K562 (cell line): ENCODE results near the gene MACROD2. TPM values are rescaled to one million over a fixed set of nuclear protein-coding genes. Genes with fewer than 3 reads are reported as not detected.

Experiments
- ATAC-seq: fragments of 200-7000 bp; cut with Tn5 transposase; 3 replicates; pipeline ENCODE4 v1.9.1; 2020; ENCODE audit warnings: moderate library complexity
- BruUV-seq: library from RNA; stranded (reverse); fragments of 400-500 nt; replicated peaks from 2 replicates; lab custom pipeline; 2021; lab: Mats Ljungman, UMichigan
- CTCF ChIA-PET: fragments of 300-600 bp; formaldehyde crosslinking; extraction: SDS; loops from one replicate; lab custom pipeline; 2021; ENCODE audit warnings: low intra/inter-chr PET ratio; lab: Yijun Ruan, JAX
- POLR2A ChIA-PET: fragments of 300-600, 350-650 bp; sonication (Branson Sonifier 250); formaldehyde crosslinking; extraction: SDS; loops from one replicate; lab custom pipeline; 2021; ENCODE audit warnings: antibody characterized with exemption, inconsistent platforms; lab: Yijun Ruan, JAX
- DNase-seq, 4 experiments: peaks; one replicate each; pipeline versions ENCODE4 v3.0.0 to v3.0.0-alpha.2; 2011 to 2018; ENCODE audit warnings: low spot score in 3 of 4, mixed read lengths in 3 of 4; ENCODE audit errors: extremely low read depth in 1 of 4
- FAIRE-seq: peaks from 2 replicates; lab custom pipeline; 2011; peaks lifted over from hg19 to GRCh38; lab: Jason Lieb, UNC
- H2AFZ ChIP-seq: 2 replicates; pipeline ENCODE4 v1.6.0; 2011; ENCODE audit warnings: low read depth, low read length, control low read depth, inconsistent platforms
- H3K27ac ChIP-seq: fragments of 200-600 bp; 3 replicates; pipeline ENCODE4 v1.8.0; 2011; ENCODE audit warnings: low read depth, mild to moderate bottlenecking, control low read depth, inconsistent platforms, low read length, moderate library complexity, mixed read lengths; ENCODE audit errors: extremely low read depth
- H3K27me3 ChIP-seq, 2 experiments: fragments of 300-600 bp in 1 of 2; 2 replicates in 1 of 2; 3 replicates in 1 of 2; pipeline versions ENCODE4 v1.6.0 to v1.8.0; 2011; ENCODE audit warnings: inconsistent platforms in 2 of 2, low read length in 2 of 2, mild to moderate bottlenecking in 1 of 2, mixed read lengths in 1 of 2, moderate library complexity in 1 of 2; ENCODE audit not compliant: control insufficient read depth in 2 of 2, insufficient read depth in 2 of 2
- H3K36me3 ChIP-seq: fragments of 300-600 bp; 3 replicates; pipeline ENCODE4 v1.8.0; 2011; ENCODE audit warnings: mild to moderate bottlenecking, low read length, inconsistent platforms; ENCODE audit not compliant: control insufficient read depth, insufficient read depth
- H3K4me1 ChIP-seq, 2 experiments: fragments of 200-600 bp in 1 of 2; replicated peaks in 1 of 2; 2 replicates in 1 of 2; 3 replicates in 1 of 2; pipeline versions ENCODE4 v1.5.1 to v1.8.0; 2011; ENCODE audit warnings: inconsistent platforms in 2 of 2, low read length in 2 of 2, mild to moderate bottlenecking in 1 of 2, mixed read lengths in 1 of 2, moderate library complexity in 1 of 2; ENCODE audit not compliant: control insufficient read depth in 2 of 2, insufficient read depth in 2 of 2
- H3K4me2 ChIP-seq: 2 replicates; pipeline ENCODE4 v1.6.1; 2011; ENCODE audit warnings: low read length, control low read depth, inconsistent platforms, mixed read lengths; ENCODE audit not compliant: insufficient read depth
- H3K4me3 ChIP-seq: fragments of 200-600 bp; sonication (generic), shearing (Covaris generic); 2 replicates; pipeline ENCODE4 v1.5.1; 2016; ENCODE audit warnings: control low read depth, inconsistent platforms
- H3K79me2 ChIP-seq: fragments of 200-600 bp; 3 replicates; pipeline ENCODE4 v1.8.0; 2011; ENCODE audit warnings: low read length, inconsistent platforms; ENCODE audit not compliant: control insufficient read depth, insufficient read depth
- H3K9ac ChIP-seq, 2 experiments: 2 replicates each; pipeline versions ENCODE4 v1.6.0 to v1.6.1; 2011; ENCODE audit warnings: low read depth in 2 of 2, low read length in 2 of 2, control low read depth in 1 of 2, inconsistent platforms in 1 of 2, mild to moderate bottlenecking in 1 of 2, mixed read lengths in 1 of 2; ENCODE audit not compliant: insufficient read depth in 1 of 2
- H3K9me1 ChIP-seq: one replicate; pipeline ENCODE4 v1.6.0; 2011; ENCODE audit warnings: inconsistent platforms, mild to moderate bottlenecking, low read length, moderate library complexity; ENCODE audit not compliant: control insufficient read depth, insufficient read depth
- H3K9me3 ChIP-seq: replicated peaks from 2 replicates; pipeline ENCODE4 v1.5.1; 2011; ENCODE audit warnings: low read depth, low read length, inconsistent platforms; ENCODE audit not compliant: control insufficient read depth, insufficient read depth
- H4K20me1 ChIP-seq: replicated peaks from 2 replicates; pipeline ENCODE4 v1.6.1; 2011; ENCODE audit warnings: low read length, inconsistent platforms, mixed read lengths; ENCODE audit not compliant: control insufficient read depth, insufficient read depth
- CXXC5 ChIP-seq: fragments of 250-450 bp; sonication (Bioruptor Pico); IDR thresholded peaks from 2 replicates; pipeline ENCODE4 v1.8.0; 2022; ENCODE audit warnings: inconsistent platforms, mild to moderate bottlenecking, moderate library complexity
- ELF4 ChIP-seq: fragments of 450-650 bp; formaldehyde crosslinking; IDR thresholded peaks from 2 replicates; pipeline ENCODE4 v1.4.0; 2022; ENCODE audit warnings: missing genetic modification characterization
- GMEB1 ChIP-seq: fragments of 250-450 bp; sonication (Bioruptor Pico); IDR thresholded peaks from 2 replicates; pipeline ENCODE4 v1.4.0; 2020; ENCODE audit warnings: mild to moderate bottlenecking
- HNRNPLL ChIP-seq: fragments of 200-400 bp; formaldehyde crosslinking; IDR thresholded peaks from 2 replicates; pipeline ENCODE4 v1.6.1; 2017; ENCODE audit warnings: low read length, low read depth, mild to moderate bottlenecking; ENCODE audit not compliant: poor library complexity, severe bottlenecking
- JUND ChIP-seq, 2 experiments: IDR thresholded peaks; 2 replicates in 1 of 2; 3 replicates in 1 of 2; pipeline ENCODE4 v1.6.1; 2011; ENCODE audit warnings: borderline replicate concordance in 2 of 2, low read depth in 2 of 2, low read length in 2 of 2, improper control_type of control experiment in 1 of 2, missing biosample characterization in 1 of 2, missing genetic modification characterization in 1 of 2, missing genetic modification reagents in 1 of 2
- NEUROD1 ChIP-seq: fragments of 150-350 bp; IDR thresholded peaks from 2 replicates; pipeline ENCODE4 v1.6.1; 2014; ENCODE audit warnings: borderline replicate concordance, low read length, low read depth; ENCODE audit not compliant: partially characterized antibody
- PRDM10 ChIP-seq: fragments of 450-650 bp; IDR thresholded peaks from 2 replicates; pipeline ENCODE4 v1.6.1; 2018; ENCODE audit not compliant: partially characterized antibody
- RFX1 ChIP-seq: fragments of 450-650 bp; IDR thresholded peaks from 2 replicates; pipeline ENCODE4 v1.6.1; 2016; ENCODE audit warnings: mild to moderate bottlenecking, moderate library complexity
- SAFB2 ChIP-seq: fragments of 200-400 bp; formaldehyde crosslinking; IDR thresholded peaks from 2 replicates; pipeline ENCODE4 v1.6.1; 2018; ENCODE audit warnings: borderline replicate concordance, low read length, low read depth, moderate library complexity; ENCODE audit not compliant: severe bottlenecking
- SP1 ChIP-seq: sonication (generic); formaldehyde crosslinking; IDR thresholded peaks from 2 replicates; pipeline ENCODE4 v1.8.1; 2022; ENCODE audit warnings: mild to moderate bottlenecking, missing genetic modification reagents
- ZNF584 ChIP-seq: fragments of 200-800 bp; sonication (Bioruptor generic); IDR thresholded peaks from 2 replicates; pipeline ENCODE4 v1.6.1; 2016; ENCODE audit warnings: low read depth, mild to moderate bottlenecking, missing genetic modification characterization, missing compliant biosample characterization
- WGBS: fragments of 100-300 bp; shearing (Covaris generic); methylation state at CpG from one replicate; pipeline ENCODE4 v1.1.6; 2016; ENCODE audit warnings: low coverage, mixed read lengths; ENCODE audit not compliant: insufficient coverage; ENCODE audit errors: missing lambda C conversion rate; 5-methylcytosine and 5-hydroxymethylcytosine counted together
- in situ Hi-C: fragments of 300-500 bp; cut with MboI; formaldehyde crosslinking; loops from 4 replicates; pipeline ENCODE4 v1.15.0; 2018; ENCODE audit warnings: inconsistent platforms, mixed read lengths
- intact Hi-C: fragments of 100-400 bp; cut with micrococcal nuclease; formaldehyde crosslinking; loops from 2 replicates; pipeline ENCODE4 v1.14.2; 2022
- polyA plus RNA-seq, 8 experiments: library from polyadenylated mRNA; depleted of rRNA in 4 of 8; stranded (reverse) in 5 of 8; unstranded in 3 of 8; fragments of >200 nt; fragmentation: Nextera tagmentation in 2 of 8; fragmentation: Illumina TruSeq in 1 of 8; extraction: Ambion mirVana in 2 of 8; extraction: Trizol in 1 of 8; gene quantifications; 2 replicates each; pipeline versions ENCODE4 v1.2.1 to v1.2.3, GENCODE V29; 2011 to 2014; ENCODE audit warnings: inconsistent platforms in 1 of 8, missing spikeins in 1 of 8
- total RNA-seq, 7 experiments: library from RNA; depleted of rRNA in 6 of 7; stranded (reverse); fragments of >200 nt in 6 of 7; fragmentation: Illumina TruSeq in 2 of 7; extraction: Trizol in 2 of 7; gene quantifications; 2 replicates each; pipeline versions ENCODE4 v1.2.1 to v1.2.3, GENCODE V29; 2011 to 2021; ENCODE audit warnings: low replicate concordance in 1 of 7
- TF ChIP-seq, protein P1 (sequence below): fragments of 450-650 bp; IDR thresholded peaks from 2 replicates; pipeline ENCODE4 v1.6.1; 2016; ENCODE audit warnings: borderline replicate concordance
- TF ChIP-seq, protein P2 (sequence below), 2 experiments: fragments of 450-650 bp in 1 of 2; sonication (generic) in 1 of 2; formaldehyde crosslinking in 1 of 2; IDR thresholded peaks in 1 of 2; conservative IDR thresholded peaks in 1 of 2; 2 replicates each; pipeline versions ENCODE4 v1.6.1 to v1.8.1; 2016 to 2023; ENCODE audit warnings: mild to moderate bottlenecking in 2 of 2, moderate library complexity in 2 of 2, inconsistent platforms in 1 of 2, missing genetic modification reagents in 1 of 2

The MACROD2 gene
- total and polyA plus RNA-seq, 9 of the 15 experiments (the other 6 are each of a cell fraction or from before 2014, with no cell fraction given) = not detected

GRCh38 chr20:14937846-14938245 lies 942.5 kb downstream of the MACROD2 start:
- CTCF ChIA-PET = no interaction called here
- FAIRE-seq = no peak
- Histone ChIP-seq H3K79me2 (no peaks in the 10 kb centered on the region), H3K9me3 (no peaks in the 10 kb centered on the region), H3K4me3 (no peak overlapping the region), H3K4me1 (no peaks in the 10 kb centered on the region), H3K9ac (no peak overlapping the region), H2AFZ (no peak overlapping the region), H3K4me2 (no peak overlapping the region), H3K36me3 (no peaks in the 10 kb centered on the region), H3K27me3 (no peaks in the 10 kb centered on the region), H3K9me1 (no peaks in the 10 kb centered on the region), H3K27ac (no peak overlapping the region), H4K20me1 (no peaks in the 10 kb centered on the region)
- intact Hi-C loops (no loop called here), in situ Hi-C loops (no loop called here)
- ATAC-seq = no peak
- POLR2A ChIA-PET = no interaction called here
- BruUV-seq = no TSS peak
- DNase-seq = no peak
- WGBS = 0% methylated on average over 2 of the region's 2 CpGs
- TF ChIP-seq RFX1 = no peak
- no peak for TF ChIP-seq HNRNPLL
- TF ChIP-seq, protein P1, sequence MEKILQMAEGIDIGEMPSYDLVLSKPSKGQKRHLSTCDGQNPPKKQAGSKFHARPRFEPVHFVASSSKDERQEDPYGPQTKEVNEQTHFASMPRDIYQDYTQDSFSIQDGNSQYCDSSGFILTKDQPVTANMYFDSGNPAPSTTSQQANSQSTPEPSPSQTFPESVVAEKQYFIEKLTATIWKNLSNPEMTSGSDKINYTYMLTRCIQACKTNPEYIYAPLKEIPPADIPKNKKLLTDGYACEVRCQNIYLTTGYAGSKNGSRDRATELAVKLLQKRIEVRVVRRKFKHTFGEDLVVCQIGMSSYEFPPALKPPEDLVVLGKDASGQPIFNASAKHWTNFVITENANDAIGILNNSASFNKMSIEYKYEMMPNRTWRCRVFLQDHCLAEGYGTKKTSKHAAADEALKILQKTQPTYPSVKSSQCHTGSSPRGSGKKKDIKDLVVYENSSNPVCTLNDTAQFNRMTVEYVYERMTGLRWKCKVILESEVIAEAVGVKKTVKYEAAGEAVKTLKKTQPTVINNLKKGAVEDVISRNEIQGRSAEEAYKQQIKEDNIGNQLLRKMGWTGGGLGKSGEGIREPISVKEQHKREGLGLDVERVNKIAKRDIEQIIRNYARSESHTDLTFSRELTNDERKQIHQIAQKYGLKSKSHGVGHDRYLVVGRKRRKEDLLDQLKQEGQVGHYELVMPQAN = no peak
- no peak for TF ChIP-seq SAFB2
- TF ChIP-seq JUND (IDR thresholded peaks at IDR 0.05; ENCODE audit: borderline replicate concordance, low read depth, low read length) = no peak
- TF ChIP-seq JUND (tag; IDR thresholded peaks at IDR 0.05; ENCODE audit: borderline replicate concordance, low read depth, low read length) = no peak
- no peak for TF ChIP-seq ELF4 (CRISPR knock-in tag)
- no peak for TF ChIP-seq SP1
- TF ChIP-seq CXXC5 (CRISPR knock-in tag) = no peak
- TF ChIP-seq PRDM10 = no peak
- no peak for TF ChIP-seq NEUROD1
- TF ChIP-seq ZNF584 (CRISPR knock-in tag) = no peak
- TF ChIP-seq GMEB1 (CRISPR knock-in tag) = no peak
- TF ChIP-seq, protein P2, sequence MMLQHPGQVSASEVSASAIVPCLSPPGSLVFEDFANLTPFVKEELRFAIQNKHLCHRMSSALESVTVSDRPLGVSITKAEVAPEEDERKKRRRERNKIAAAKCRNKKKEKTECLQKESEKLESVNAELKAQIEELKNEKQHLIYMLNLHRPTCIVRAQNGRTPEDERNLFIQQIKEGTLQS (IDR thresholded peaks at IDR 0.05) = no peak
- TF ChIP-seq, protein P2 (CRISPR knock-in tag; conservative IDR thresholded peaks at IDR 0.05) = no peak
